K562 (cell line): ENCODE results near the gene TOX2. TPM values are rescaled to one million over a fixed set of nuclear protein-coding genes. Genes with fewer than 3 reads are reported as not detected.

Experiments used
- ATAC-seq: fragments of 200-7000 bp; cut with Tn5 transposase; 3 replicates; pipeline ENCODE4 v1.9.1; 2020; ENCODE audit warnings: moderate library complexity
- BruUV-seq: library from RNA; stranded (reverse); fragments of 400-500 nt; replicated peaks from 2 replicates; lab custom pipeline; 2021; lab: Mats Ljungman, UMichigan
- CTCF ChIA-PET: fragments of 300-600 bp; formaldehyde crosslinking; extraction: SDS; loops from one replicate; lab custom pipeline; 2021; ENCODE audit warnings: low intra/inter-chr PET ratio; lab: Yijun Ruan, JAX
- POLR2A ChIA-PET: fragments of 300-600, 350-650 bp; sonication (Branson Sonifier 250); formaldehyde crosslinking; extraction: SDS; loops from one replicate; lab custom pipeline; 2021; ENCODE audit warnings: antibody characterized with exemption, inconsistent platforms; lab: Yijun Ruan, JAX
- DNase-seq, 4 experiments: peaks; one replicate each; pipeline versions ENCODE4 v3.0.0 to v3.0.0-alpha.2; 2011 to 2018; ENCODE audit warnings: low spot score in 3 of 4, mixed read lengths in 3 of 4; ENCODE audit errors: extremely low read depth in 1 of 4
- FAIRE-seq: peaks from 2 replicates; lab custom pipeline; 2011; peaks lifted over from hg19 to GRCh38; lab: Jason Lieb, UNC
- H2AFZ ChIP-seq: 2 replicates; pipeline ENCODE4 v1.6.0; 2011; ENCODE audit warnings: low read depth, low read length, control low read depth, inconsistent platforms
- H3K27ac ChIP-seq: fragments of 200-600 bp; 3 replicates; pipeline ENCODE4 v1.8.0; 2011; ENCODE audit warnings: low read depth, mild to moderate bottlenecking, control low read depth, inconsistent platforms, low read length, moderate library complexity, mixed read lengths; ENCODE audit errors: extremely low read depth
- H3K27me3 ChIP-seq, 2 experiments: fragments of 300-600 bp in 1 of 2; 2 replicates in 1 of 2; 3 replicates in 1 of 2; pipeline versions ENCODE4 v1.6.0 to v1.8.0; 2011; ENCODE audit warnings: inconsistent platforms in 2 of 2, low read length in 2 of 2, mild to moderate bottlenecking in 1 of 2, mixed read lengths in 1 of 2, moderate library complexity in 1 of 2; ENCODE audit not compliant: control insufficient read depth in 2 of 2, insufficient read depth in 2 of 2
- H3K36me3 ChIP-seq: fragments of 300-600 bp; 3 replicates; pipeline ENCODE4 v1.8.0; 2011; ENCODE audit warnings: mild to moderate bottlenecking, low read length, inconsistent platforms; ENCODE audit not compliant: control insufficient read depth, insufficient read depth
- H3K4me1 ChIP-seq, 2 experiments: fragments of 200-600 bp in 1 of 2; replicated peaks in 1 of 2; 2 replicates in 1 of 2; 3 replicates in 1 of 2; pipeline versions ENCODE4 v1.5.1 to v1.8.0; 2011; ENCODE audit warnings: inconsistent platforms in 2 of 2, low read length in 2 of 2, mild to moderate bottlenecking in 1 of 2, mixed read lengths in 1 of 2, moderate library complexity in 1 of 2; ENCODE audit not compliant: control insufficient read depth in 2 of 2, insufficient read depth in 2 of 2
- H3K4me2 ChIP-seq: 2 replicates; pipeline ENCODE4 v1.6.1; 2011; ENCODE audit warnings: low read length, control low read depth, inconsistent platforms, mixed read lengths; ENCODE audit not compliant: insufficient read depth
- H3K4me3 ChIP-seq: fragments of 200-600 bp; sonication (generic), shearing (Covaris generic); 2 replicates; pipeline ENCODE4 v1.5.1; 2016; ENCODE audit warnings: control low read depth, inconsistent platforms
- H3K79me2 ChIP-seq: fragments of 200-600 bp; 3 replicates; pipeline ENCODE4 v1.8.0; 2011; ENCODE audit warnings: low read length, inconsistent platforms; ENCODE audit not compliant: control insufficient read depth, insufficient read depth
- H3K9ac ChIP-seq, 2 experiments: 2 replicates each; pipeline versions ENCODE4 v1.6.0 to v1.6.1; 2011; ENCODE audit warnings: low read depth in 2 of 2, low read length in 2 of 2, control low read depth in 1 of 2, inconsistent platforms in 1 of 2, mild to moderate bottlenecking in 1 of 2, mixed read lengths in 1 of 2; ENCODE audit not compliant: insufficient read depth in 1 of 2
- H3K9me1 ChIP-seq: one replicate; pipeline ENCODE4 v1.6.0; 2011; ENCODE audit warnings: inconsistent platforms, mild to moderate bottlenecking, low read length, moderate library complexity; ENCODE audit not compliant: control insufficient read depth, insufficient read depth
- H3K9me3 ChIP-seq: replicated peaks from 2 replicates; pipeline ENCODE4 v1.5.1; 2011; ENCODE audit warnings: low read depth, low read length, inconsistent platforms; ENCODE audit not compliant: control insufficient read depth, insufficient read depth
- H4K20me1 ChIP-seq: replicated peaks from 2 replicates; pipeline ENCODE4 v1.6.1; 2011; ENCODE audit warnings: low read length, inconsistent platforms, mixed read lengths; ENCODE audit not compliant: control insufficient read depth, insufficient read depth
- BDP1 ChIP-seq: IDR thresholded peaks from 3 replicates; pipeline ENCODE4 v1.6.1; 2011; ENCODE audit not compliant: insufficient read length, insufficient read depth
- BHLHE40 ChIP-seq: IDR thresholded peaks from 2 replicates; pipeline ENCODE4 v1.6.1; 2011; ENCODE audit warnings: low read length, improper control_type of control experiment
- CCNT2 ChIP-seq: IDR thresholded peaks from 2 replicates; pipeline ENCODE4 v1.6.1; 2011; ENCODE audit warnings: borderline replicate concordance, low read depth, mild to moderate bottlenecking, moderate library complexity, mixed read lengths, low read length; ENCODE audit not compliant: insufficient read length; ENCODE audit errors: extremely low read depth
- DNMT1 ChIP-seq: fragments of 450-650 bp; IDR thresholded peaks from 2 replicates; pipeline ENCODE4 v1.6.1; 2016; ENCODE audit warnings: antibody characterized with exemption, mild to moderate bottlenecking
- HMG20A ChIP-seq: fragments of 450-650 bp; formaldehyde crosslinking; conservative IDR thresholded peaks from 2 replicates; pipeline ENCODE4 v1.4.0; 2020; ENCODE audit warnings: mild to moderate bottlenecking, mixed read lengths
- MAFF ChIP-seq: IDR thresholded peaks from 2 replicates; pipeline ENCODE4 v1.6.1; 2012; ENCODE audit warnings: low read length, improper control_type of control experiment
- NRF1 ChIP-seq, 2 experiments: fragments of 450-650 bp; IDR thresholded peaks in 1 of 2; conservative IDR thresholded peaks in 1 of 2; 2 replicates each; pipeline ENCODE4 v1.6.1; 2014; ENCODE audit warnings: mild to moderate bottlenecking in 2 of 2
- STAT5A ChIP-seq: IDR thresholded peaks from 2 replicates; pipeline ENCODE4 v1.6.1; 2012; ENCODE audit warnings: low read length, inconsistent platforms, borderline replicate concordance
- ZNF449 ChIP-seq: fragments of 250-450 bp; sonication (Bioruptor Pico); IDR thresholded peaks from 2 replicates; pipeline ENCODE4 v1.8.0; 2022; ENCODE audit warnings: moderate library complexity, mild to moderate bottlenecking, inconsistent platforms
- WGBS: fragments of 100-300 bp; shearing (Covaris generic); methylation state at CpG from one replicate; pipeline ENCODE4 v1.1.6; 2016; ENCODE audit warnings: low coverage, mixed read lengths; ENCODE audit not compliant: insufficient coverage; ENCODE audit errors: missing lambda C conversion rate; 5-methylcytosine and 5-hydroxymethylcytosine counted together
- in situ Hi-C: fragments of 300-500 bp; cut with MboI; formaldehyde crosslinking; loops from 4 replicates; pipeline ENCODE4 v1.15.0; 2018; ENCODE audit warnings: inconsistent platforms, mixed read lengths
- intact Hi-C: fragments of 100-400 bp; cut with micrococcal nuclease; formaldehyde crosslinking; loops from 2 replicates; pipeline ENCODE4 v1.14.2; 2022
- polyA plus RNA-seq, 8 experiments: library from polyadenylated mRNA; depleted of rRNA in 4 of 8; stranded (reverse) in 5 of 8; unstranded in 3 of 8; fragments of >200 nt; fragmentation: Nextera tagmentation in 2 of 8; fragmentation: Illumina TruSeq in 1 of 8; extraction: Ambion mirVana in 2 of 8; extraction: Trizol in 1 of 8; gene quantifications; 2 replicates each; pipeline versions ENCODE4 v1.2.1 to v1.2.3, GENCODE V29; 2011 to 2014; ENCODE audit warnings: inconsistent platforms in 1 of 8, missing spikeins in 1 of 8
- total RNA-seq, 7 experiments: library from RNA; depleted of rRNA in 6 of 7; stranded (reverse); fragments of >200 nt in 6 of 7; fragmentation: Illumina TruSeq in 2 of 7; extraction: Trizol in 2 of 7; gene quantifications; 2 replicates each; pipeline versions ENCODE4 v1.2.1 to v1.2.3, GENCODE V29; 2011 to 2021; ENCODE audit warnings: low replicate concordance in 1 of 7
- TF ChIP-seq, protein P1 (sequence below): fragments of 200-400 bp; formaldehyde crosslinking; IDR thresholded peaks from 2 replicates; pipeline ENCODE4 v1.6.1; 2017; ENCODE audit warnings: mild to moderate bottlenecking, low read depth, low read length, moderate library complexity
- TF ChIP-seq, protein P2 (sequence below): fragments of 450-650 bp; conservative IDR thresholded peaks from 2 replicates; pipeline ENCODE4 v1.6.1; 2016; ENCODE audit warnings: missing genetic modification characterization, low read depth, mild to moderate bottlenecking, missing compliant biosample characterization, moderate library complexity
- TF ChIP-seq, protein P3 (sequence below): fragments of 250-450 bp; sonication (Bioruptor Pico); IDR thresholded peaks from 2 replicates; pipeline ENCODE4 v1.5.0; 2021; ENCODE audit warnings: mild to moderate bottlenecking, moderate library complexity

TOX2 gene
- total and polyA plus RNA-seq, 9 of the 15 experiments (the other 6 are each of a cell fraction or from before 2014, with no cell fraction given), result not detected

DNA sequence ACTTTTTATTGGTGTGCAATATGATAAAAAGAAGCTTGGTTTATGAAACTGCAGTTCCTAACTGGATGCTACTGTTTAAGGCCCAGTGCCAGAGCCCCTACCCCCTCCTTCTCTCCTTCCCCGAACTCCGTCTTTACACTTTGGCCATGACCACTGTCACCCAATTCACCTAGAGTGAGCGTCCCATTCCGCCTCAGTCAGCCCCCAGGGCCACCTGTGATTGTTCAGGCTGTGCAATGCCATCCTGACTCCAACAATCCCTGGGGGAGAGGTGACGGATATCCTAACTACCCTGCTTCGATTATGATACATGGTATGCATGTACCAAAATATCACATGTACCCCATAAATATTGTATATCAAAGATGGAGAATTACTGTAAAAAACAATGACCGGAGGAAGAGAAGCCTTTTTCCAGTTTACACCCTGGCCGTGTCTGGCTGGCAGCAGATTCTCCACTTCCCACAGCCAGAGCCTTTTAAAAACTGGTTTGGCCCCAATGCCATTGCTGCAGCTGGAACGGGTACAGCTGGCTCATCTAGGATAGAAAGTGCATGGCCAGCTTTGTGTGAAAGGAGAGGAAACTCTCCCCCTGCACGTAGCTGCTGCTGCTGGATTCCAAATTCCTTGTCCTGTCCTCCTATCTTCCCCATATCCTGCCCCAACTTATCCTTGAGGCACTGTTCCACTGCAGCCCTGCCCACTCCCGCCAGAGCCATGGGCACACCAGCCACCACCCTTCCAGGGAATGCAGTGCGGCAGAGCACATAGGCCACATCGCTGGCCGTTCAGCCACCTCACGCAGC, 172.6 kb downstream of the TOX2 start (continued):
- TF ChIP-seq, protein P1, sequence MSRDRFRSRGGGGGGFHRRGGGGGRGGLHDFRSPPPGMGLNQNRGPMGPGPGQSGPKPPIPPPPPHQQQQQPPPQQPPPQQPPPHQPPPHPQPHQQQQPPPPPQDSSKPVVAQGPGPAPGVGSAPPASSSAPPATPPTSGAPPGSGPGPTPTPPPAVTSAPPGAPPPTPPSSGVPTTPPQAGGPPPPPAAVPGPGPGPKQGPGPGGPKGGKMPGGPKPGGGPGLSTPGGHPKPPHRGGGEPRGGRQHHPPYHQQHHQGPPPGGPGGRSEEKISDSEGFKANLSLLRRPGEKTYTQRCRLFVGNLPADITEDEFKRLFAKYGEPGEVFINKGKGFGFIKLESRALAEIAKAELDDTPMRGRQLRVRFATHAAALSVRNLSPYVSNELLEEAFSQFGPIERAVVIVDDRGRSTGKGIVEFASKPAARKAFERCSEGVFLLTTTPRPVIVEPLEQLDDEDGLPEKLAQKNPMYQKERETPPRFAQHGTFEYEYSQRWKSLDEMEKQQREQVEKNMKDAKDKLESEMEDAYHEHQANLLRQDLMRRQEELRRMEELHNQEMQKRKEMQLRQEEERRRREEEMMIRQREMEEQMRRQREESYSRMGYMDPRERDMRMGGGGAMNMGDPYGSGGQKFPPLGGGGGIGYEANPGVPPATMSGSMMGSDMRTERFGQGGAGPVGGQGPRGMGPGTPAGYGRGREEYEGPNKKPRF, result no peak
- TF ChIP-seq CCNT2, result no peak
- TF ChIP-seq NRF1 (conservative IDR thresholded peaks at IDR 0.05 in 1 of 2, IDR thresholded peaks at IDR 0.05 in 1 of 2), result no peak
- no peak for TF ChIP-seq BHLHE40
- no peak for TF ChIP-seq STAT5A

DNA sequence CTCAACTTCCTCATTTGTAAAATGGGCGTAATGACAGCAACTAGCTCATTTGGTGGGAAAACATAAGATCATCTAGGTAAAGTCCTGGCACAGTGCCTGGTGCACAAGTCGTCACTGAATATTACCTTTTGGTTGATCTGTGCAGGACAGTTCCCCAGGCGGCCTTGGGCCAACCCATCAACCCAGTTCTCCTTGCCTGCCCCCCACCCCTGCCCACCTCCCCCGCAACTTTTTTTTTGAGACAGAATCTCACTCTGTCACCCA, 173.1 kb downstream of the TOX2 start:
- no peak overlapping the region for H3K27ac ChIP-seq
- intact Hi-C loops (loop anchor here (10.0 kb wide), 1 partner anchor 553 kb away; no protein-coding TSS in a partner anchor), in situ Hi-C loops (loop anchor here (10.0 kb wide), 1 partner anchor 543 kb away; no protein-coding TSS in a partner anchor)
- ATAC-seq (no peak), DNase-seq (no peak), FAIRE-seq (no peak)
- no peak overlapping the region for H3K4me2 ChIP-seq
- no peaks in the 10 kb centered on the region for H3K79me2 ChIP-seq
- H3K4me1 ChIP-seq, result peaks cover 0 to 4% of the 10 kb centered on the region in 2 experiments; a peak in 1 of 5 replicates
- H3K9me1 ChIP-seq, result no peaks in the 10 kb centered on the region
- WGBS, result 4% methylated on average over 4 of the region's 4 CpGs
- H2AFZ ChIP-seq, result no peak overlapping the region
- BruUV-seq, result no TSS peak
- POLR2A ChIA-PET, result no interaction called here
- H3K9me3 ChIP-seq, result no peaks in the 10 kb centered on the region
- no peaks in the 10 kb centered on the region; the same call in 1 of the 2 replicates for H4K20me1 ChIP-seq
- no peak overlapping the region for H3K9ac ChIP-seq
- H3K36me3 ChIP-seq, result no peaks in the 10 kb centered on the region
- peaks cover 16 to 45% of the 10 kb centered on the region in 2 experiments for H3K27me3 ChIP-seq
- no peak overlapping the region for H3K4me3 ChIP-seq
- CTCF ChIA-PET, result no interaction called here
- no peak for TF ChIP-seq MAFF
- no peak for TF ChIP-seq ZNF449 (CRISPR knock-in tag)
- no peak for TF ChIP-seq DNMT1
- TF ChIP-seq HMG20A (CRISPR knock-in tag), result no peak
- TF ChIP-seq BDP1, result no peak
- TF ChIP-seq, protein P2, sequence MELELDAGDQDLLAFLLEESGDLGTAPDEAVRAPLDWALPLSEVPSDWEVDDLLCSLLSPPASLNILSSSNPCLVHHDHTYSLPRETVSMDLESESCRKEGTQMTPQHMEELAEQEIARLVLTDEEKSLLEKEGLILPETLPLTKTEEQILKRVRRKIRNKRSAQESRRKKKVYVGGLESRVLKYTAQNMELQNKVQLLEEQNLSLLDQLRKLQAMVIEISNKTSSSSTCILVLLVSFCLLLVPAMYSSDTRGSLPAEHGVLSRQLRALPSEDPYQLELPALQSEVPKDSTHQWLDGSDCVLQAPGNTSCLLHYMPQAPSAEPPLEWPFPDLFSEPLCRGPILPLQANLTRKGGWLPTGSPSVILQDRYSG (tag), result no peak
- TF ChIP-seq, protein P3, sequence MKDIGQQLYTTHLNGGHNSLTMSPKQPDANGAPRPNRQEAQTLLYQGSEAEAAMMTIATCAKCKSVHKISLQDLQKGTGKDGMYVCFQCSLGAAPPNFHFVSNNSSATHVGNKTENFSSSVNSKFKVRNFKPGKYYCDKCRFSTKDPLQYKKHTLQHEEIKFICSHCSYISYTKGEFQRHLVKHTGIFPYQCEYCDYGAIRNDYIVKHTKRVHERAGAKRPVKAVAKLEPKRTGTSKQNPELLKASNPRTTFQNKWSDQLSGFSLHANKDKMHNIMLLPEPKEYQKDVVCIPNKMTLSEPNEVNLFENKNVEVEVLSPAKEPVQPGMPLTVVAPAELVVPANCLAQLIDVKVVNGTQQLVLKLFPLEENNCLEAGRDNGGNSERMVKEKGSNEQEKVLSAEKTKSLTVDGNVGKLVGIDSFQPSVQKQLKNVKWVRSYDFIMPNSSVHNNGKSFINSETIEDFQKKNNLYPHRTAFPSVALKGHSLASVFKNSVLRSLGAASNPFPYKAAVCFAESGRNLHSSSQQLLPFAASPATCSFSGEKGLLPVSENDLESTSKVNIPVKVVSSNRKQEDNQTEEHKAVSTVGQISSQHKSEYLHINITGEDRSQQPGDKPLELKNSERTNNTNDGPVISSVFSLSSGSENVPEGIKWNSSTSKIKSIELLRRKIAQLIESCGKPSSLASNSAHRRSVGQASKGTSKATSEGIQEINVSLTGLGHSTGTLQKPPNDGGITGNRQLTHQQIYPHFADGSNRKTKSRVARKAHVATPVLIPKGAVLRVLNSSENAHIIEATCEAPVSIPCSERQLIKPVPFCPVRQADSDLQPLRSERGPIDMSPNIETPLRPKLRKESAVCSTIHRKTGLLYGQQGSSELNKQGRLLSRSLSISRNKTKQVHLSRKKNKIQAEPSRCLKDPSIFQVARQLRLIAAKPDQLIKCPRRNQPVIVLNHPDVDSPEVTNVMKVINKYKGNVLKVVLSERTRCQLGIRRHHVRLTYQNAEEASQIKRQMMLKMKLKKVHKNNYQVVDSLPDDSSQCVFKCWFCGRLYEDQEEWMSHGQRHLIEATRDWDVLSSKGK, result no peak
